HG03575 (cell line): Measurements from ENCODE around the gene ITPR2.
"Not testable (repeated sequence)": the region's sequence is repeated elsewhere in the genome, so short reads cannot be mapped to it uniquely, and the experiment has no call there.

Experiments
- ATAC-seq: cut with Tn5 transposase; IDR thresholded peaks from one replicate; pipeline ENCODE4 v1.9.1; 2021; ENCODE audit not compliant: unreplicated experiment, insufficient number of reproducible peaks, low FRiP score; ENCODE audit errors: extremely low read depth

Gene ITPR2

GRCh38 chr12:26800347-26800746 is 32.6 kb downstream of the ITPR2 start:
- ATAC-seq: no peak

- ATAC-seq: no peak
Measured at GRCh38 chr12:26799741-26800140, 33.3 kb downstream of the ITPR2 start.

- ATAC-seq: no peak
Measured at GRCh38 chr12:26798640-26799039, 34.4 kb downstream of the ITPR2 start.

GRCh38 chr12:26798023-26798422 is 35.0 kb downstream of the ITPR2 start:
- ATAC-seq: no peak

GRCh38 chr12:26795910-26796309 is 37.1 kb downstream of the ITPR2 start:
- ATAC-seq: no peak

GRCh38 chr12:26791301-26791791 is 41.6 kb downstream of the ITPR2 start:
- no peak for ATAC-seq

GRCh38 chr12:26790645-26790994 is 42.4 kb downstream of the ITPR2 start:
- ATAC-seq: no peak

GRCh38 chr12:26789731-26790644 is 43.0 kb downstream of the ITPR2 start:
- no peak for ATAC-seq

GRCh38 chr12:26786865-26787514 is 46.0 kb downstream of the ITPR2 start:
- no peak for ATAC-seq

GRCh38 chr12:26786491-26786864 is 46.5 kb downstream of the ITPR2 start:
- ATAC-seq: no peak

GRCh38 chr12:26783816-26784379 is 49.1 kb downstream of the ITPR2 start:
- ATAC-seq: not testable (repeated sequence)

GRCh38 chr12:26783131-26783526 is 49.9 kb downstream of the ITPR2 start:
- no peak for ATAC-seq

- no peak for ATAC-seq
Measured at GRCh38 chr12:26782372-26783130, 50.4 kb downstream of the ITPR2 start.

- not testable (repeated sequence) for ATAC-seq
Measured at GRCh38 chr12:26780656-26781055, 52.3 kb downstream of the ITPR2 start.

GRCh38 chr12:26778173-26778775 is 54.7 kb downstream of the ITPR2 start:
- not testable (repeated sequence) for ATAC-seq

GRCh38 chr12:26777236-26777635 is 55.8 kb downstream of the ITPR2 start:
- ATAC-seq: no peak

GRCh38 chr12:26775991-26776390 is 57.0 kb downstream of the ITPR2 start:
- not testable (repeated sequence) for ATAC-seq

- ATAC-seq: no peak
Measured at GRCh38 chr12:26773313-26774104, 59.5 kb downstream of the ITPR2 start.
